Measurements from ENCODE around the gene ADRA1B. TPM values are rescaled to one million over a fixed set of nuclear protein-coding genes. Genes with fewer than 3 reads are reported as not detected.

ADRA1B gene
- total RNA-seq, 1 donor from 2014 or later = 0.66 TPM

GRCh38 chr5:159905496-159905895 is 10.8 kb upstream of the ADRA1B start:
- no peaks in the 10 kb centered on the region for H3K36me3 Mint-ChIP-seq (ENCODE audit: unreplicated experiment)
- TF ChIP-seq CTCF (IDR thresholded peaks at IDR 0.05; ENCODE audit: partially characterized antibody, unreplicated experiment) = no peak
- H3K4me1 Mint-ChIP-seq (ENCODE audit: low read depth, unreplicated experiment) = peaks cover 4% of the 10 kb centered on the region
- no peak overlapping the region for H3K27ac Mint-ChIP-seq (ENCODE audit: unreplicated experiment)
- H3K9me3 Mint-ChIP-seq (ENCODE audit: unreplicated experiment) = no peaks in the 10 kb centered on the region
- H3K4me3 Mint-ChIP-seq (ENCODE audit: unreplicated experiment) = no peak overlapping the region
- no peak for DNase-seq
- H3K27me3 Mint-ChIP-seq (ENCODE audit: unreplicated experiment) = peaks cover 3% of the 10 kb centered on the region

- no peak overlapping the region for H3K27ac Mint-ChIP-seq (ENCODE audit: unreplicated experiment)
- no peaks in the 10 kb centered on the region for H3K9me3 Mint-ChIP-seq (ENCODE audit: unreplicated experiment)
- peaks cover 3% of the 10 kb centered on the region for H3K27me3 Mint-ChIP-seq (ENCODE audit: unreplicated experiment)
- peaks cover 2% of the 10 kb centered on the region for H3K4me1 Mint-ChIP-seq (ENCODE audit: low read depth, unreplicated experiment)
- H3K36me3 Mint-ChIP-seq (ENCODE audit: unreplicated experiment) = no peaks in the 10 kb centered on the region
- DNase-seq = no peak
- no peak for TF ChIP-seq CTCF (IDR thresholded peaks at IDR 0.05; ENCODE audit: partially characterized antibody, unreplicated experiment)
- H3K4me3 Mint-ChIP-seq (ENCODE audit: unreplicated experiment) = no peak overlapping the region
Measured at GRCh38 chr5:159906463-159906862, 9.8 kb upstream of the ADRA1B start.

- H3K9me3 Mint-ChIP-seq (ENCODE audit: unreplicated experiment) = no peaks in the 10 kb centered on the region
- DNase-seq = no peak
- H3K36me3 Mint-ChIP-seq (ENCODE audit: unreplicated experiment) = no peaks in the 10 kb centered on the region
- no peak overlapping the region for H3K4me3 Mint-ChIP-seq (ENCODE audit: unreplicated experiment)
- no peak overlapping the region for H3K27ac Mint-ChIP-seq (ENCODE audit: unreplicated experiment)
- peaks cover 3% of the 10 kb centered on the region for H3K27me3 Mint-ChIP-seq (ENCODE audit: unreplicated experiment)
- no peak for TF ChIP-seq CTCF (IDR thresholded peaks at IDR 0.05; ENCODE audit: partially characterized antibody, unreplicated experiment)
- H3K4me1 Mint-ChIP-seq (ENCODE audit: low read depth, unreplicated experiment) = peaks cover 2% of the 10 kb centered on the region
Measured at GRCh38 chr5:159906943-159907342, 9.3 kb upstream of the ADRA1B start.

GRCh38 chr5:159907689-159908590 is 8.3 kb upstream of the ADRA1B start:
- H3K27ac Mint-ChIP-seq (ENCODE audit: unreplicated experiment) = no peak overlapping the region
- H3K4me3 Mint-ChIP-seq (ENCODE audit: unreplicated experiment) = no peak overlapping the region
- no peak for DNase-seq
- peaks cover 3% of the 10 kb centered on the region for H3K27me3 Mint-ChIP-seq (ENCODE audit: unreplicated experiment)
- peaks cover 2% of the 10 kb centered on the region for H3K4me1 Mint-ChIP-seq (ENCODE audit: low read depth, unreplicated experiment)
- H3K36me3 Mint-ChIP-seq (ENCODE audit: unreplicated experiment) = no peaks in the 10 kb centered on the region
- H3K9me3 Mint-ChIP-seq (ENCODE audit: unreplicated experiment) = no peaks in the 10 kb centered on the region
- no peak for TF ChIP-seq CTCF (IDR thresholded peaks at IDR 0.05; ENCODE audit: partially characterized antibody, unreplicated experiment)

- H3K4me1 Mint-ChIP-seq (ENCODE audit: low read depth, unreplicated experiment) = peaks cover 2% of the 10 kb centered on the region
- H3K9me3 Mint-ChIP-seq (ENCODE audit: unreplicated experiment) = no peaks in the 10 kb centered on the region
- no peak for DNase-seq
- no peak for TF ChIP-seq CTCF (IDR thresholded peaks at IDR 0.05; ENCODE audit: partially characterized antibody, unreplicated experiment)
- no peaks in the 10 kb centered on the region for H3K36me3 Mint-ChIP-seq (ENCODE audit: unreplicated experiment)
- H3K27ac Mint-ChIP-seq (ENCODE audit: unreplicated experiment) = no peak overlapping the region
- H3K27me3 Mint-ChIP-seq (ENCODE audit: unreplicated experiment) = peaks cover 3% of the 10 kb centered on the region
- H3K4me3 Mint-ChIP-seq (ENCODE audit: unreplicated experiment) = no peak overlapping the region
Measured at GRCh38 chr5:159908591-159908940, 7.7 kb upstream of the ADRA1B start.
